Osteocyte (in vitro differentiated cells): ENCODE measurements around the gene PDRG1. TPM values are rescaled to one million over a fixed set of nuclear protein-coding genes. Genes with fewer than 3 reads are reported as not detected.
"Not testable (repeated sequence)": the region's sequence is repeated elsewhere in the genome, so short reads cannot be mapped to it uniquely, and the experiment has no call there.

ENCODE experiments used
- DNase-seq: peaks from one replicate; pipeline ENCODE4 v3.0.0; 2021; ENCODE audit warnings: mixed read lengths; ENCODE audit not compliant: unreplicated experiment; ENCODE audit errors: extremely low spot score
- H3K27ac Mint-ChIP-seq: one replicate; pipeline ENCODE4 v1.8.0; 2021; ENCODE audit warnings: mild to moderate bottlenecking, mixed read lengths; ENCODE audit not compliant: unreplicated experiment
- H3K27me3 Mint-ChIP-seq: one replicate; pipeline ENCODE4 v1.8.0; 2021; ENCODE audit warnings: mixed read lengths; ENCODE audit not compliant: unreplicated experiment
- H3K36me3 Mint-ChIP-seq: one replicate; pipeline ENCODE4 v1.8.0; 2021; ENCODE audit warnings: mixed read lengths; ENCODE audit not compliant: unreplicated experiment
- H3K4me1 Mint-ChIP-seq: one replicate; pipeline ENCODE4 v1.8.0; 2021; ENCODE audit warnings: mixed read lengths; ENCODE audit not compliant: unreplicated experiment
- H3K4me3 Mint-ChIP-seq: one replicate; pipeline ENCODE4 v1.8.0; 2021; ENCODE audit warnings: mild to moderate bottlenecking, moderate library complexity, mixed read lengths; ENCODE audit not compliant: unreplicated experiment
- H3K9me3 Mint-ChIP-seq: one replicate; pipeline ENCODE4 v1.8.0; 2021; ENCODE audit warnings: mixed read lengths; ENCODE audit not compliant: unreplicated experiment
- total RNA-seq: library from RNA; stranded (reverse); gene quantifications from 2 replicates; pipeline ENCODE4 v1.2.1, GENCODE V29; 2021
- TF ChIP-seq, protein P1 (sequence below): fragments of 200-600 bp; sonication (generic); IDR thresholded peaks from 2 replicates; pipeline ENCODE4 v1.5.0; 2021; ENCODE audit warnings: antibody characterized with exemption, mild to moderate bottlenecking, moderate library complexity

The PDRG1 gene
- total RNA-seq, 1 donor from 2014 or later = 12.2 TPM

DNA sequence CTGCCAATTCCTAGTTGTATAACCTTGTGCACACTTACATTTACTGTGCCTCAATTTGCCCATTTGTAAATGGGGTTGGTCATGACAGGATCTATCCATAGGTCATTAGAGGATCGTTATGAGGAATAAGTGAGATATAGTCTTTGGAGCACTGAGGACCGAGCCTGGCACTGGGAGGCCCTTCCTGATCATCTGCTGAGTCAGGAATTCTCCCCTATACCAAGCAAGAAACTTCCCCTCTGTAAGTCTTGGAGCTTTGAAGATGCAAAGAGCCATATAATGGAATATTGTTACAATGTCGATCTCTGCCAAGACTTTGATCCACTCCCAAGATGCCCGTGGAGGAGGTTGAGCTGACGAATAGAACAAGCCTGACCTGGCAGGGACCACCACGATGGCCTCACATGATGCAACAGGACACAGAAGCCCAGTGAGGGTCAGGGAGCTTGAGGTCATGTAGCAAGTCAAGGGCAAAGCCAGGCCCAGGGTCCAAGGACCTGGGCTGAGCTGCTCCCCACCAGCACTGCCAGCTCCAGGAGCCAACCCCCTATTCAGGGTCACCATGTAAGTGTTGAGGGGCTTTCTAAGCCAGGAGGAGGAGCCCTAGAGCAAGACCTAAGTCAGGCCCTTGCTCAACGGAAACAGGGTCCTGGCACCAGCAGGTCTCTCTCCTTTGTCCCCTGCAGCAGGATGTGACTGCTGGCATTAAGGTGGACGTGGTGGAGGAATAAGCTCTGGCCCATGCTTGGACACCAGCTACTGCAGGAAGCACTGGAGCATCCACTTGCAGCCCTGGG is 16.7 kb downstream of the PDRG1 start:
- Mint-ChIP-seq H3K9me3 (no peaks in the 10 kb centered on the region), H3K27ac (no peak overlapping the region), H3K4me1 (no peaks in the 10 kb centered on the region), H3K36me3 (no peaks in the 10 kb centered on the region), H3K27me3 (peaks cover 15% of the 10 kb centered on the region), H3K4me3 (no peak overlapping the region)
- DNase-seq = no peak
- TF ChIP-seq, protein P1, sequence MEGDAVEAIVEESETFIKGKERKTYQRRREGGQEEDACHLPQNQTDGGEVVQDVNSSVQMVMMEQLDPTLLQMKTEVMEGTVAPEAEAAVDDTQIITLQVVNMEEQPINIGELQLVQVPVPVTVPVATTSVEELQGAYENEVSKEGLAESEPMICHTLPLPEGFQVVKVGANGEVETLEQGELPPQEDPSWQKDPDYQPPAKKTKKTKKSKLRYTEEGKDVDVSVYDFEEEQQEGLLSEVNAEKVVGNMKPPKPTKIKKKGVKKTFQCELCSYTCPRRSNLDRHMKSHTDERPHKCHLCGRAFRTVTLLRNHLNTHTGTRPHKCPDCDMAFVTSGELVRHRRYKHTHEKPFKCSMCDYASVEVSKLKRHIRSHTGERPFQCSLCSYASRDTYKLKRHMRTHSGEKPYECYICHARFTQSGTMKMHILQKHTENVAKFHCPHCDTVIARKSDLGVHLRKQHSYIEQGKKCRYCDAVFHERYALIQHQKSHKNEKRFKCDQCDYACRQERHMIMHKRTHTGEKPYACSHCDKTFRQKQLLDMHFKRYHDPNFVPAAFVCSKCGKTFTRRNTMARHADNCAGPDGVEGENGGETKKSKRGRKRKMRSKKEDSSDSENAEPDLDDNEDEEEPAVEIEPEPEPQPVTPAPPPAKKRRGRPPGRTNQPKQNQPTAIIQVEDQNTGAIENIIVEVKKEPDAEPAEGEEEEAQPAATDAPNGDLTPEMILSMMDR = no peak

DNA sequence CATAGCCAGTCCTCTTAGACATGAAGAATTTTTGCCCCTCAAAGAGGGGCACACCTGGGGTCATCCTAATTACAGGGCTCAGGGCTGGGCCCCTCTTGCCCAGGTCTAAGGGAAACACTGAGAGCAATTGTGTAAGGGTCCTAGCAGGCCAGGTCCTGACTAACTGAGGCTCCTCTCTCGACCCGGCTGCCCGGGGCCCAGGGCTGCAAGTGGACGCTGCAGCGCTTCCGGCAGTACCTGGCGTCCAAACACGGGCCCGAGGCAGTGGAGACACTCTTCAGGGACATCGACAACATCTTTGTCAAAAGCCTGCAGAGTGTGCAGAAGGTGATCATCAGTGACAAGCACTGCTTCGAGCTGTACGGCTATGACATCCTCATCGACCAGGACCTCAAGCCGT is 17.4 kb downstream of the PDRG1 start:
- Mint-ChIP-seq H3K9me3 (no peaks in the 10 kb centered on the region), H3K36me3 (no peaks in the 10 kb centered on the region), H3K4me1 (no peaks in the 10 kb centered on the region), H3K4me3 (no peak overlapping the region), H3K27me3 (peaks cover 20% of the 10 kb centered on the region), H3K27ac (no peak overlapping the region)
- TF ChIP-seq, protein P1 = no peak
- no peak for DNase-seq

DNA sequence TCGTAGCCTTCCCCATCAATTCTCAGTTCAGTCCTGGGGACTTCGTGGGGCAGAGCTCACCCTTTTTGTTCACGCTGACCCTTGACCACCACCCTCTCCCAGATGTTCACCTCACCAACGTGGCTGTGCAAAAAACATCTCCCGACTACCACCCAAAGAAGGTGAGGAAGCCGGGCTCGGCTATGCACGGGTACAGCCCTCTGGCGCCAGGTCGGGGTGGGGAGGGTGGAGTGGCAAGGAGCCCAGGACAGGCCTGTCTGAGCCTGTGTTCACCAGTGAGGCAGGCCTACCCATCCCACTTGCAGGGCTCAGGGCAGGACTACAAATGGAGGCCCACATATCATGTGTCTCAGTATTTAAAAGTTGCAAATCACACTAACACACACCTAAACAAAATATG is 18.1 kb downstream of the PDRG1 start:
- Mint-ChIP-seq H3K27me3 (peaks cover 26% of the 10 kb centered on the region), H3K4me3 (no peak overlapping the region), H3K27ac (no peak overlapping the region), H3K36me3 (no peaks in the 10 kb centered on the region), H3K4me1 (no peaks in the 10 kb centered on the region), H3K9me3 (no peaks in the 10 kb centered on the region)
- TF ChIP-seq, protein P1 = no peak
- DNase-seq = no peak

DNA sequence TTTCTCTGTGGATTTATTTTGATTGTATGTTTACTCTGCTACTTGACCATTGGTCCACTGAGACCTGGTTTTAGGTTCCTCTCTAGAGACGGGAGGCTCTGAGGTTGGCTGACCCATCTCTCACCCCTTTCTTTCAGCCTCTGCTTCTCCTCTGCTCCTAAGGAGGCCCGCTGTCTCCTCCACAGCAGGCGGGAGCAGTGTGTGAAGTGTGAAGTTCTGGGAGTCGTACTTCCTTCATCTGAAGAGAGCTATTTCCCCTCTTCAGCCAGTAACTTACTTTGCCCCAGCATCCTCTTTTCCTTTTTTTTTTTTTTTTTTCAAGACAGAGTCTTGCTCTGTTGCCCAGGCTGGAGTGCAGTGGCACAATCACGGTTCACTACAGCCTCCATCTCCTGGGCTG is 21.1 kb downstream of the PDRG1 start:
- Mint-ChIP-seq H3K4me3 (no peak overlapping the region), H3K27ac (no peak overlapping the region), H3K4me1 (no peaks in the 10 kb centered on the region), H3K9me3 (no peaks in the 10 kb centered on the region), H3K36me3 (no peaks in the 10 kb centered on the region), H3K27me3 (peaks cover 45% of the 10 kb centered on the region)
- TF ChIP-seq, protein P1 = no peak
- no peak for DNase-seq

DNA sequence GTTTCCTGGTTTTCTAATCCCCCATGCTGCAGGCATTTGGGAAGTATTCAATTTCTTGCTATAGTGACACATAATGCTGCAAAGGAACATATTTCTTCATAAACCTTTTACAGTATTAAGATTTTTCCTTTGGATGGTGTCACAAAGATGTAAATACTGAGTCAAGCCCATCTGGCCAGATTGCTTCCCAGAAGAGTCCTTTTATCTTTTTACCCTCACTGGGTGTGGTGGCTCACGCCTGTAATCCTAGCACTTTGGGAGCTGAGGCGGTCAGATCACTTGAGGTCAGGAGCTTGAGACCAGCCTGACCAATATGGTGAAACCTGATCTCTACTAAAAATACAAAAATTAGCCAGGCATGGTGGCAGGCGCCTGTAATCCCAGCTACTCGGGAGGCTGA is 22.2 kb downstream of the PDRG1 start:
- not testable (repeated sequence) for H3K9me3 Mint-ChIP-seq, H3K27ac Mint-ChIP-seq, H3K36me3 Mint-ChIP-seq, H3K4me3 Mint-ChIP-seq, H3K4me1 Mint-ChIP-seq, DNase-seq
- H3K27me3 Mint-ChIP-seq = peaks cover 51% of the 10 kb centered on the region
